Breast epithelium (tissue), 4 donors: ENCODE data around the gene HAO1. TPM values are rescaled to one million over a fixed set of nuclear protein-coding genes. Genes with fewer than 3 reads are reported as not detected.

ENCODE experiments used
- DNase-seq, 2 donors: peaks; one replicate each; pipeline ENCODE4 v3.0.0-alpha.2; 2019; ENCODE audit warnings: low spot score in 2 of 2
- H3K27ac ChIP-seq, 2 donors: fragments of 200-600 bp; sonication (generic) in 1 of 2; one replicate each; pipeline ENCODE4 v1.5.1; 2016 to 2019; ENCODE audit warnings: mild to moderate bottlenecking in 1 of 2
- H3K27me3 ChIP-seq, 2 donors: fragments of 200-600 bp; sonication (generic) in 1 of 2; one replicate each; pipeline versions ENCODE4 v1.5.1 to v1.6.0; 2017 to 2019; ENCODE audit warnings: control low read depth in 1 of 2, mild to moderate bottlenecking in 1 of 2
- H3K36me3 ChIP-seq: fragments of 200-600 bp; one replicate; pipeline ENCODE4 v1.5.1; 2019
- H3K4me1 ChIP-seq, 2 donors: fragments of 200-600 bp; sonication (generic); one replicate each; pipeline ENCODE4 v1.5.1; 2016 to 2019; ENCODE audit warnings: control low read depth in 1 of 2
- H3K4me3 ChIP-seq, 3 donors: fragments of 200-600 bp; sonication (generic); 1 replicate in 2 of 3; 2 replicates in 1 of 3; pipeline ENCODE4 v1.5.1; 2016 to 2019; ENCODE audit warnings: mild to moderate bottlenecking in 3 of 3, moderate library complexity in 2 of 3
- H3K9me3 ChIP-seq, 2 donors: fragments of 200-600 bp; sonication (generic) in 1 of 2; one replicate each; pipeline ENCODE4 v1.5.1; 2016 to 2019; ENCODE audit warnings: control low read depth in 1 of 2
- CTCF ChIP-seq, 3 donors: fragments of 450-650 bp; IDR thresholded peaks; one replicate each; pipeline ENCODE4 v1.5.1; 2016 to 2017; ENCODE audit warnings: antibody characterized with exemption in 3 of 3, mild to moderate bottlenecking in 3 of 3, moderate library complexity in 3 of 3
- POLR2A ChIP-seq: fragments of 450-650 bp; IDR thresholded peaks from one replicate; pipeline ENCODE4 v1.6.1; 2016; ENCODE audit warnings: antibody characterized with exemption, mild to moderate bottlenecking, moderate library complexity
- POLR2AphosphoS5 ChIP-seq, 3 donors: sonication (generic); formaldehyde crosslinking; IDR thresholded peaks; one replicate each; pipeline ENCODE4 v1.6.1; 2017; ENCODE audit warnings: antibody characterized with exemption in 3 of 3
- intact Hi-C: fragments of 100-400 bp; cut with DNase I; formaldehyde crosslinking; loops from one replicate; pipeline ENCODE4 v1.15.1; 2023; ENCODE audit warnings: low total_unique reads
- total RNA-seq, 3 donors: library from RNA; depleted of rRNA; stranded (reverse); fragments of >200 nt; gene quantifications; one replicate each; pipeline ENCODE4 v1.1.0, GENCODE V29; 2016

Gene HAO1
- not detected for total RNA-seq

GRCh38 chr20:7940341-7940740 is at the start of gene HAO1:
Gene HAO1 (minus strand): TSS chr20:7940458. CDS start chr20:7940422, 36 bp downstream.
- intact Hi-C loops: no loop called here
- Histone ChIP-seq H3K27me3 (no peaks in the 10 kb centered on the region), H3K27ac (no peak within 1 kb of the TSS), H3K36me3 (no peaks in the 10 kb centered on the region), H3K9me3 (no peaks in the 10 kb centered on the region), H3K4me3 (no peak within 1 kb of the TSS), H3K4me1 (no peaks in the 10 kb centered on the region)
- TF ChIP-seq CTCF (IDR thresholded peaks at IDR 0.05): no peak
- no peak for TF ChIP-seq POLR2A
- TF ChIP-seq POLR2AphosphoS5 (IDR thresholded peaks at IDR 0.05): no peak
- DNase-seq: no peak

GRCh38 chr20:7989379-7989778 is 49.1 kb upstream of the HAO1 start:
- H3K27me3 ChIP-seq: no peaks in the 10 kb centered on the region
- DNase-seq: no peak
- H3K9me3 ChIP-seq: peaks cover 0 to 9% of the 10 kb centered on the region in 2 donors
- TF ChIP-seq POLR2A (no peak), CTCF (IDR thresholded peaks at IDR 0.05) (no peak), POLR2AphosphoS5 (IDR thresholded peaks at IDR 0.05) (no peak)
- H3K4me3 ChIP-seq: no peak overlapping the region
- H3K27ac ChIP-seq: no peak overlapping the region
- no peaks in the 10 kb centered on the region for H3K36me3 ChIP-seq
- no peaks in the 10 kb centered on the region for H3K4me1 ChIP-seq
- intact Hi-C loops: no loop called here

GRCh38 chr20:7985916-7986315 is 45.7 kb upstream of the HAO1 start:
- no peak for TF ChIP-seq CTCF (IDR thresholded peaks at IDR 0.05)
- TF ChIP-seq POLR2AphosphoS5 (IDR thresholded peaks at IDR 0.05): no peak
- TF ChIP-seq POLR2A: no peak

GRCh38 chr20:7984192-7984591 is 43.9 kb upstream of the HAO1 start:
- intact Hi-C loops: no loop called here
- H3K4me3 ChIP-seq: no peak overlapping the region
- no peak for TF ChIP-seq POLR2A
- TF ChIP-seq POLR2AphosphoS5 (IDR thresholded peaks at IDR 0.05): no peak
- no peak for TF ChIP-seq CTCF (IDR thresholded peaks at IDR 0.05)
- no peaks in the 10 kb centered on the region for H3K4me1 ChIP-seq
- no peak overlapping the region for H3K27ac ChIP-seq
- no peak for DNase-seq
- no peaks in the 10 kb centered on the region for H3K9me3 ChIP-seq
- H3K27me3 ChIP-seq: no peaks in the 10 kb centered on the region
- H3K36me3 ChIP-seq: peaks cover 6% of the 10 kb centered on the region

More at GRCh38 chr20:7985916-7986315, 45.7 kb upstream of the HAO1 start:
- no peak for DNase-seq
- Histone ChIP-seq H3K4me3 (no peak overlapping the region), H3K27me3 (no peaks in the 10 kb centered on the region), H3K27ac (no peak overlapping the region), H3K9me3 (no peaks in the 10 kb centered on the region), H3K4me1 (no peaks in the 10 kb centered on the region), H3K36me3 (peaks cover 6% of the 10 kb centered on the region)
- intact Hi-C loops: no loop called here

GRCh38 chr20:7981374-7981773 is 41.1 kb upstream of the HAO1 start:
- Histone ChIP-seq H3K36me3 (peaks cover 6% of the 10 kb centered on the region), H3K27ac (no peak overlapping the region), H3K4me1 (no peaks in the 10 kb centered on the region), H3K9me3 (no peaks in the 10 kb centered on the region), H3K4me3 (no peak overlapping the region), H3K27me3 (no peaks in the 10 kb centered on the region)
- no peak for DNase-seq
- no peak for TF ChIP-seq POLR2AphosphoS5 (IDR thresholded peaks at IDR 0.05)
- no peak for TF ChIP-seq POLR2A
- TF ChIP-seq CTCF (IDR thresholded peaks at IDR 0.05): no peak
- intact Hi-C loops: no loop called here
